ENCODE data around the gene SEMA3E.

GRCh38 chr7:83487801-83488200 is 161.1 kb downstream of the SEMA3E start:
- TF ChIP-seq MAX (IDR thresholded peaks at IDR 0.05; ENCODE audit: low read depth, low read length): no peak
- no peak for TF ChIP-seq ATF3 (IDR thresholded peaks at IDR 0.05; ENCODE audit: borderline replicate concordance, extremely low read depth, low read depth, low read length)
- TF ChIP-seq PKNOX1 (IDR thresholded peaks at IDR 0.05): no peak
- TF ChIP-seq BCLAF1 (IDR thresholded peaks at IDR 0.05): no peak
- no peak for TF ChIP-seq CTCF (IDR thresholded peaks at IDR 0.05 in 2 of 3, conservative IDR thresholded peaks at IDR 0.05 in 1 of 3; ENCODE audit: control insufficient read depth in 2 of 3, extremely low read depth in 1 of 3, insufficient read depth in 1 of 3, low read depth in 3 of 3, low read length in 3 of 3)
- no peak for TF ChIP-seq POLR2A (IDR thresholded peaks at IDR 0.05; ENCODE audit: low read depth, low read length)

All from GM12878 (cell line).